K562 (cell line): Measurements from ENCODE around the gene SCARF2. TPM values are rescaled to one million over a fixed set of nuclear protein-coding genes. Genes with fewer than 3 reads are reported as not detected.

Experiments used
- BRCA1 ChIP-seq, 2 experiments: fragments of 450-650 bp in 1 of 2; sonication (generic) in 1 of 2; formaldehyde crosslinking in 1 of 2; IDR thresholded peaks; 2 replicates each; pipeline versions ENCODE4 v1.5.0 to v1.6.1; 2017 to 2020; ENCODE audit warnings: mild to moderate bottlenecking in 1 of 2, missing genetic modification reagents in 1 of 2
- BRD9 ChIP-seq: fragments of 450-650 bp; IDR thresholded peaks from 2 replicates; pipeline ENCODE4 v1.6.1; 2018; ENCODE audit warnings: low read depth; ENCODE audit not compliant: partially characterized antibody
- CEBPB ChIP-seq: fragments of 450-650 bp; IDR thresholded peaks from 2 replicates; pipeline ENCODE4 v1.6.1; 2016; ENCODE audit warnings: missing genetic modification characterization, missing compliant biosample characterization
- DNMT1 ChIP-seq: fragments of 450-650 bp; IDR thresholded peaks from 2 replicates; pipeline ENCODE4 v1.6.1; 2016; ENCODE audit warnings: antibody characterized with exemption, mild to moderate bottlenecking
- GATAD2B ChIP-seq: fragments of 450-650 bp; IDR thresholded peaks from 2 replicates; pipeline ENCODE4 v1.6.1; 2017; ENCODE audit warnings: mild to moderate bottlenecking, borderline replicate concordance
- HNRNPL ChIP-seq: fragments of 200-400 bp; formaldehyde crosslinking; IDR thresholded peaks from 2 replicates; pipeline ENCODE4 v1.6.1; 2017; ENCODE audit warnings: low read depth, mild to moderate bottlenecking, low read length
- MAFK ChIP-seq: IDR thresholded peaks from 2 replicates; pipeline ENCODE4 v1.6.1; 2011; ENCODE audit warnings: low read length, improper control_type of control experiment
- NFE2 ChIP-seq: IDR thresholded peaks from 2 replicates; pipeline ENCODE4 v1.6.1; 2014; ENCODE audit warnings: antibody characterized with exemption, low read depth
- RBM25 ChIP-seq: fragments of 200-400 bp; formaldehyde crosslinking; IDR thresholded peaks from 2 replicates; pipeline ENCODE4 v1.6.1; 2018; ENCODE audit warnings: low read length, low read depth, moderate library complexity; ENCODE audit not compliant: severe bottlenecking
- TCF3 ChIP-seq: sonication (generic); formaldehyde crosslinking; IDR thresholded peaks from 2 replicates; pipeline ENCODE4 v1.4.0; 2020; ENCODE audit warnings: mild to moderate bottlenecking, missing genetic modification reagents
- ZC3H11A ChIP-seq: IDR thresholded peaks from 2 replicates; pipeline ENCODE4 v1.6.1; 2012; ENCODE audit warnings: low read depth, low read length, improper control_type of control experiment
- ZNF175 ChIP-seq: fragments of 200-800 bp; sonication (Bioruptor generic); IDR thresholded peaks from 2 replicates; pipeline ENCODE4 v1.6.1; 2016; ENCODE audit warnings: low read depth, mild to moderate bottlenecking, missing genetic modification characterization, missing compliant biosample characterization
- ZNF644 ChIP-seq: fragments of 200-800 bp; sonication (Bioruptor generic); IDR thresholded peaks from 2 replicates; pipeline ENCODE4 v1.6.1; 2016; ENCODE audit warnings: low read depth, missing genetic modification characterization, missing compliant biosample characterization
- ZNF699 ChIP-seq: fragments of 250-450 bp; sonication (Bioruptor Pico); IDR thresholded peaks from 2 replicates; pipeline ENCODE4 v1.8.0; 2021; ENCODE audit warnings: mild to moderate bottlenecking, moderate library complexity; ENCODE audit not compliant: insufficient replicate concordance
- polyA plus RNA-seq, 8 experiments: library from polyadenylated mRNA; depleted of rRNA in 4 of 8; stranded (reverse) in 5 of 8; unstranded in 3 of 8; fragments of >200 nt; fragmentation: Nextera tagmentation in 2 of 8; fragmentation: Illumina TruSeq in 1 of 8; extraction: Ambion mirVana in 2 of 8; extraction: Trizol in 1 of 8; gene quantifications; 2 replicates each; pipeline versions ENCODE4 v1.2.1 to v1.2.3, GENCODE V29; 2011 to 2014; ENCODE audit warnings: inconsistent platforms in 1 of 8, missing spikeins in 1 of 8
- total RNA-seq, 7 experiments: library from RNA; depleted of rRNA in 6 of 7; stranded (reverse); fragments of >200 nt in 6 of 7; fragmentation: Illumina TruSeq in 2 of 7; extraction: Trizol in 2 of 7; gene quantifications; 2 replicates each; pipeline versions ENCODE4 v1.2.1 to v1.2.3, GENCODE V29; 2011 to 2021; ENCODE audit warnings: low replicate concordance in 1 of 7
- TF ChIP-seq, protein P1 (sequence below): sonication (generic); formaldehyde crosslinking; IDR thresholded peaks from 2 replicates; pipeline ENCODE4 v1.8.0; 2022; ENCODE audit warnings: mild to moderate bottlenecking, low read depth, missing genetic modification reagents
- TF ChIP-seq, protein P2 (sequence below): fragments of 250-450 bp; sonication (Bioruptor Pico); IDR thresholded peaks from 2 replicates; pipeline ENCODE4 v1.9.0; 2021; ENCODE audit warnings: mild to moderate bottlenecking, inconsistent platforms
- TF ChIP-seq, protein P3 (sequence below), 3 experiments: fragments of 200-800 bp in 1 of 3; fragments of 250-450 bp in 1 of 3; fragments of 450-650 bp in 1 of 3; sonication (Bioruptor Pico) in 1 of 3; sonication (Bioruptor generic) in 1 of 3; formaldehyde crosslinking in 1 of 3; IDR thresholded peaks; 2 replicates each; pipeline versions ENCODE4 v1.6.1 to v1.8.0; 2016 to 2022; ENCODE audit warnings: mild to moderate bottlenecking in 2 of 3, missing genetic modification characterization in 2 of 3, missing compliant biosample characterization in 1 of 3, moderate library complexity in 1 of 3
- TF ChIP-seq, protein P4 (sequence below): IDR thresholded peaks from 2 replicates; pipeline ENCODE4 v1.6.1; 2012; ENCODE audit warnings: low read depth, low read length, improper control_type of control experiment, borderline replicate concordance

Gene SCARF2
- total and polyA plus RNA-seq, 9 of the 15 experiments (the other 6 are each of a cell fraction or from before 2014, with no cell fraction given) = 0.06 to 0.32 (median 0.21) TPM; not detected in 5

DNA sequence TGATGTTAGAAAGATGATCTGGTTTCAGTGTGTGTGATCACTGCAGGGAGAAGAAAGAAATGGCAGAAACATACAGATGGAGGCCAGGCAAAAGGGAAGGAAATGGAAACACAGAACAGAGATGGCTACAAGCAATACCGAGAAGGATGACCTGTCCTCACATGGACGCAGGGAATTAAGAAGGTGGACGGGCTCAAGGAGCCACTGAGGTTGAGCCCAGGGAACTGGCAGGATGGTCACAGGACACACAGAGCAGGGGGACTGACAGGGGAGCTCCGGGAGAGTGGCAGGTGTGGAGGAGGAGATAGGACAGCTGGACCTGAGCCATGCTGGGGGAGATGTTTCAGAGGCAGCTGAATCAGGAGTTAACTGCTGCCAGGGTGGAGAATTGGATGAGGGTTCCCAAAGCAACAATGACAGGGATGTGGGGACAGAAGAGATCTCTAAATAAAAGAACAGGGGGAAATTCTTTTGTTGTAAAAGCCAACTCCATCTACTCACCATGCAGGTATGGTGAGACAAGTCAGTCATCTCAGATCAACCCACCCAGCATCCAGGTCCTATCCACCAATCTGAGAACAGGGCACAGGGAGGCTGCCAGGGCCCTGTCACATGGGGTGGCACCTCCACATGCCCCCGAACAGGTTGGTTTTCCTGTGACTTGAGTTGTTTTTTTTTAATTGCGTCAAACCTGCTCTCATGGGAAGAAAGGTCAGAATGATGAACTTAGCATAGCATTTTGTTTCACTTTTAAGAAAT lies 31.7 kb upstream of the SCARF2 start (continued):
- TF ChIP-seq, protein P1, sequence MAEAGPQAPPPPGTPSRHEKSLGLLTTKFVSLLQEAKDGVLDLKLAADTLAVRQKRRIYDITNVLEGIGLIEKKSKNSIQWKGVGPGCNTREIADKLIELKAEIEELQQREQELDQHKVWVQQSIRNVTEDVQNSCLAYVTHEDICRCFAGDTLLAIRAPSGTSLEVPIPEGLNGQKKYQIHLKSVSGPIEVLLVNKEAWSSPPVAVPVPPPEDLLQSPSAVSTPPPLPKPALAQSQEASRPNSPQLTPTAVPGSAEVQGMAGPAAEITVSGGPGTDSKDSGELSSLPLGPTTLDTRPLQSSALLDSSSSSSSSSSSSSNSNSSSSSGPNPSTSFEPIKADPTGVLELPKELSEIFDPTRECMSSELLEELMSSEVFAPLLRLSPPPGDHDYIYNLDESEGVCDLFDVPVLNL (CRISPR knock-in tag) = no peak
- TF ChIP-seq BRCA1 (IDR thresholded peaks at IDR 0.05) = no peak
- TF ChIP-seq BRCA1 (CRISPR knock-in tag; IDR thresholded peaks at IDR 0.05) = no peak
- TF ChIP-seq CEBPB = no peak
- TF ChIP-seq, protein P2, sequence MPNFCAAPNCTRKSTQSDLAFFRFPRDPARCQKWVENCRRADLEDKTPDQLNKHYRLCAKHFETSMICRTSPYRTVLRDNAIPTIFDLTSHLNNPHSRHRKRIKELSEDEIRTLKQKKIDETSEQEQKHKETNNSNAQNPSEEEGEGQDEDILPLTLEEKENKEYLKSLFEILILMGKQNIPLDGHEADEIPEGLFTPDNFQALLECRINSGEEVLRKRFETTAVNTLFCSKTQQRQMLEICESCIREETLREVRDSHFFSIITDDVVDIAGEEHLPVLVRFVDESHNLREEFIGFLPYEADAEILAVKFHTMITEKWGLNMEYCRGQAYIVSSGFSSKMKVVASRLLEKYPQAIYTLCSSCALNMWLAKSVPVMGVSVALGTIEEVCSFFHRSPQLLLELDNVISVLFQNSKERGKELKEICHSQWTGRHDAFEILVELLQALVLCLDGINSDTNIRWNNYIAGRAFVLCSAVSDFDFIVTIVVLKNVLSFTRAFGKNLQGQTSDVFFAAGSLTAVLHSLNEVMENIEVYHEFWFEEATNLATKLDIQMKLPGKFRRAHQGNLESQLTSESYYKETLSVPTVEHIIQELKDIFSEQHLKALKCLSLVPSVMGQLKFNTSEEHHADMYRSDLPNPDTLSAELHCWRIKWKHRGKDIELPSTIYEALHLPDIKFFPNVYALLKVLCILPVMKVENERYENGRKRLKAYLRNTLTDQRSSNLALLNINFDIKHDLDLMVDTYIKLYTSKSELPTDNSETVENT (CRISPR knock-in tag) = peak; percentile 77; the same call in 1 of the 2 replicates
- TF ChIP-seq HNRNPL = no peak
- TF ChIP-seq, protein P3, sequence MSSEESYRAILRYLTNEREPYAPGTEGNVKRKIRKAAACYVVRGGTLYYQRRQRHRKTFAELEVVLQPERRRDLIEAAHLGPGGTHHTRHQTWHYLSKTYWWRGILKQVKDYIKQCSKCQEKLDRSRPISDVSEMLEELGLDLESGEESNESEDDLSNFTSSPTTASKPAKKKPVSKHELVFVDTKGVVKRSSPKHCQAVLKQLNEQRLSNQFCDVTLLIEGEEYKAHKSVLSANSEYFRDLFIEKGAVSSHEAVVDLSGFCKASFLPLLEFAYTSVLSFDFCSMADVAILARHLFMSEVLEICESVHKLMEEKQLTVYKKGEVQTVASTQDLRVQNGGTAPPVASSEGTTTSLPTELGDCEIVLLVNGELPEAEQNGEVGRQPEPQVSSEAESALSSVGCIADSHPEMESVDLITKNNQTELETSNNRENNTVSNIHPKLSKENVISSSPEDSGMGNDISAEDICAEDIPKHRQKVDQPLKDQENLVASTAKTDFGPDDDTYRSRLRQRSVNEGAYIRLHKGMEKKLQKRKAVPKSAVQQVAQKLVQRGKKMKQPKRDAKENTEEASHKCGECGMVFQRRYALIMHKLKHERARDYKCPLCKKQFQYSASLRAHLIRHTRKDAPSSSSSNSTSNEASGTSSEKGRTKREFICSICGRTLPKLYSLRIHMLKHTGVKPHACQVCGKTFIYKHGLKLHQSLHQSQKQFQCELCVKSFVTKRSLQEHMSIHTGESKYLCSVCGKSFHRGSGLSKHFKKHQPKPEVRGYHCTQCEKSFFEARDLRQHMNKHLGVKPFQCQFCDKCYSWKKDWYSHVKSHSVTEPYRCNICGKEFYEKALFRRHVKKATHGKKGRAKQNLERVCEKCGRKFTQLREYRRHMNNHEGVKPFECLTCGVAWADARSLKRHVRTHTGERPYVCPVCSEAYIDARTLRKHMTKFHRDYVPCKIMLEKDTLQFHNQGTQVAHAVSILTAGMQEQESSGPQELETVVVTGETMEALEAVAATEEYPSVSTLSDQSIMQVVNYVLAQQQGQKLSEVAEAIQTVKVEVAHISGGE (CRISPR knock-in tag; IDR thresholded peaks at IDR 0.05) = no peak
- TF ChIP-seq RBM25 = no peak
- no peak for TF ChIP-seq ZNF699 (CRISPR knock-in tag)
- no peak for TF ChIP-seq GATAD2B
- TF ChIP-seq NFE2 = no peak
- no peak for TF ChIP-seq BRD9
- peak; percentile 96; the same call in 1 of the 2 replicates for TF ChIP-seq DNMT1
- no peak for TF ChIP-seq MAFK
- no peak for TF ChIP-seq ZNF175
- TF ChIP-seq, protein P4, sequence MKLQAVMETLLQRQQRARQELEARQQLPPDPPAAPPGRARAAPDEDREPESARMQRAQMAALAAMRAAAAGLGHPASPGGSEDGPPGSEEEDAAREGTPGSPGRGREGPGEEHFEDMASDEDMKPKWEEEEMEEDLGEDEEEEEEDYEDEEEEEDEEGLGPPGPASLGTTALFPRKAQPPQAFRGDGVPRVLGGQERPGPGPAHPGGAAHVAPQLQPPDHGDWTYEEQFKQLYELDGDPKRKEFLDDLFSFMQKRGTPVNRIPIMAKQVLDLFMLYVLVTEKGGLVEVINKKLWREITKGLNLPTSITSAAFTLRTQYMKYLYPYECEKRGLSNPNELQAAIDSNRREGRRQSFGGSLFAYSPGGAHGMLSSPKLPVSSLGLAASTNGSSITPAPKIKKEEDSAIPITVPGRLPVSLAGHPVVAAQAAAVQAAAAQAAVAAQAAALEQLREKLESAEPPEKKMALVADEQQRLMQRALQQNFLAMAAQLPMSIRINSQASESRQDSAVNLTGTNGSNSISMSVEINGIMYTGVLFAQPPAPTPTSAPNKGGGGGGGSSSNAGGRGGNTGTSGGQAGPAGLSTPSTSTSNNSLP = no peak
- TF ChIP-seq ZC3H11A = no peak
- peak; percentile 76 for TF ChIP-seq TCF3
- no peak for TF ChIP-seq ZNF644 (tag)
